Esophagus muscularis mucosa (tissue), 3 donors: ENCODE data around the gene BRSK1.

Source experiments
- EP300 ChIP-seq: sonication (generic); formaldehyde crosslinking; IDR thresholded peaks from one replicate; pipeline ENCODE4 v1.6.1; 2017; ENCODE audit warnings: antibody characterized with exemption
- TF ChIP-seq, protein P1 (sequence below), 3 experiments: fragments of 200-600 bp in 2 of 3; fragments of 450-650 bp in 1 of 3; sonication (generic) in 2 of 3; IDR thresholded peaks; one replicate each; pipeline ENCODE4 v1.5.1; 2017 to 2019; ENCODE audit warnings: antibody characterized with exemption in 3 of 3, mild to moderate bottlenecking in 2 of 3, moderate library complexity in 1 of 3

DNA sequence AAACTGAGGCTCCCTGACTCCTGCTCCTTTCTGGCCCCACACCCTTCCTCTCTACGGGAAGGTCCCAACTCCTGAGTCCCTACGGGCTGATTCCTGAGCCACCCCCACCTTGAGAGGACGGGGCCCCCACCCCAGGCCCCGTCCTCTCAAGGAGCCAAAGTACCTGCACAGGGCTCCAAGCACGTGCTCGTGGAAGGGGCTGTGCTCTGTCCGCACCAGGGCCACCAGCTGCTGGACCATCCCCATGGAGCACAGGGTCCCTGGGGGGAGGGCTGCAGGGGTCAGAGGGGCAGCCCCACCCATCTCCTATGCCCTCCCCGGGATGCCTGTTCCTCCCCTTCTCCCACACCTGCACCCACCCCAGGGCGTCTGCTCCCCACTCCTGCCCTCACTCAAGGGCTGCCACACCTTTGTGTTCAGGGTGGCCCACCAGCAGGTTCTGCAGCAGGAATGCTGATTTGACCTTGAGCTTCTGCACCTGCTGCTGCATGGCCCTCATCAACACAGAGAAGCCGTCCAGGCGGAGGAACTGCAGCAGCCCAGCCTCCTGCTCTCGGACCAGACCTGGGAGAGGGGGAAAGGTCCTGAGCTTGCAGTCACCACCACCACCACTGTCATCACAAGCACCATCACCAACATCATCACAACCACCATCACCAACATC, 17.9 kb upstream of the BRSK1 start:
- TF ChIP-seq, protein P1, sequence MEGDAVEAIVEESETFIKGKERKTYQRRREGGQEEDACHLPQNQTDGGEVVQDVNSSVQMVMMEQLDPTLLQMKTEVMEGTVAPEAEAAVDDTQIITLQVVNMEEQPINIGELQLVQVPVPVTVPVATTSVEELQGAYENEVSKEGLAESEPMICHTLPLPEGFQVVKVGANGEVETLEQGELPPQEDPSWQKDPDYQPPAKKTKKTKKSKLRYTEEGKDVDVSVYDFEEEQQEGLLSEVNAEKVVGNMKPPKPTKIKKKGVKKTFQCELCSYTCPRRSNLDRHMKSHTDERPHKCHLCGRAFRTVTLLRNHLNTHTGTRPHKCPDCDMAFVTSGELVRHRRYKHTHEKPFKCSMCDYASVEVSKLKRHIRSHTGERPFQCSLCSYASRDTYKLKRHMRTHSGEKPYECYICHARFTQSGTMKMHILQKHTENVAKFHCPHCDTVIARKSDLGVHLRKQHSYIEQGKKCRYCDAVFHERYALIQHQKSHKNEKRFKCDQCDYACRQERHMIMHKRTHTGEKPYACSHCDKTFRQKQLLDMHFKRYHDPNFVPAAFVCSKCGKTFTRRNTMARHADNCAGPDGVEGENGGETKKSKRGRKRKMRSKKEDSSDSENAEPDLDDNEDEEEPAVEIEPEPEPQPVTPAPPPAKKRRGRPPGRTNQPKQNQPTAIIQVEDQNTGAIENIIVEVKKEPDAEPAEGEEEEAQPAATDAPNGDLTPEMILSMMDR (IDR thresholded peaks at IDR 0.05), result no peak
- no peak for TF ChIP-seq EP300
